Smooth muscle cell of trachea (primary cell): ENCODE measurements around the gene PRR20A. TPM values are rescaled to one million over a fixed set of nuclear protein-coding genes. Genes with fewer than 3 reads are reported as not detected.

ENCODE experiments used
- total RNA-seq: library from RNA; depleted of rRNA; stranded (reverse); fragments of >200 nt; gene quantifications from 2 replicates; pipeline ENCODE4 v1.2.1, GENCODE V29; 2014

PRR20A gene
- not detected in 2 replicates for total RNA-seq

GRCh38 chr13:57140235-57140968 lies at the start of gene PRR20A:
TSS of gene PRR20A (plus strand) at chr13:57140918. CDS start at chr13:57141305, 387 bp downstream.

GRCh38 chr13:57147188-57147587 lies 6.5 kb downstream of the PRR20A start, which contains the start of gene PRR20B:
TSS of gene PRR20B (plus strand) at chr13:57147488. CDS start at chr13:57147875, 387 bp downstream.

GRCh38 chr13:57153761-57154160 lies 13.0 kb downstream of the PRR20A start, which contains the start of gene PRR20C:
TSS of gene PRR20C (plus strand) at chr13:57154061. CDS start at chr13:57154448, 387 bp downstream.

GRCh38 chr13:57160332-57160731 lies 19.6 kb downstream of the PRR20A start, which contains the start of gene PRR20D:
TSS of gene PRR20D (plus strand) at chr13:57160632. CDS start at chr13:57161019, 387 bp downstream.

GRCh38 chr13:57166897-57167296 lies 26.2 kb downstream of the PRR20A start, which contains the start of gene PRR20E:
TSS of gene PRR20E (plus strand) at chr13:57167197. CDS start at chr13:57167584, 387 bp downstream.

Other genes with a start within 250 kb of the PRR20A start
- gene PRR20B, start 6.6 kb downstream of the PRR20A start, total RNA-seq = not detected in 2 replicates
- not detected in 2 replicates for gene PRR20C, start 13.1 kb downstream of the PRR20A start, total RNA-seq
- not detected in 2 replicates for gene PRR20D, start 19.7 kb downstream of the PRR20A start, total RNA-seq
- not detected in 2 replicates for gene PRR20E, start 26.3 kb downstream of the PRR20A start, total RNA-seq